HCT116 (cell line): ENCODE results near the gene TNIK.

ENCODE experiments used
- CBX3 ChIP-seq: IDR thresholded peaks from 2 replicates; pipeline ENCODE4 v1.6.1; 2012; ENCODE audit warnings: low read depth
- EZH2 ChIP-seq: fragments of 200-600 bp; sonication (generic); IDR thresholded peaks from 2 replicates; pipeline ENCODE4 v1.6.1; 2017; ENCODE audit warnings: antibody characterized with exemption, mixed run types
- MAX ChIP-seq: IDR thresholded peaks from 2 replicates; pipeline ENCODE4 v1.6.1; 2012
- POLR2A ChIP-seq: IDR thresholded peaks from 2 replicates; pipeline ENCODE4 v1.7.0; 2011; ENCODE audit warnings: borderline replicate concordance; ENCODE audit not compliant: insufficient read depth, insufficient read length; ENCODE audit errors: extremely low read depth
- POLR2AphosphoS5 ChIP-seq: IDR thresholded peaks from 2 replicates; pipeline ENCODE4 v1.6.1; 2011; ENCODE audit warnings: mild to moderate bottlenecking, low read depth, low read length, moderate library complexity
- SIN3A ChIP-seq: IDR thresholded peaks from 2 replicates; pipeline ENCODE4 v1.6.1; 2012; ENCODE audit warnings: low read depth
- TCF7L2 ChIP-seq: IDR thresholded peaks from 2 replicates; pipeline ENCODE4 v1.7.0; 2011; ENCODE audit warnings: borderline replicate concordance, inconsistent platforms; ENCODE audit not compliant: insufficient read depth, insufficient read length; ENCODE audit errors: extremely low read depth
- YY1 ChIP-seq: IDR thresholded peaks from 2 replicates; pipeline ENCODE4 v1.6.1; 2011; ENCODE audit warnings: low read length, low read depth, moderate library complexity, mild to moderate bottlenecking; ENCODE audit not compliant: insufficient replicate concordance; ENCODE audit errors: extremely low read depth
- ZBTB33 ChIP-seq: IDR thresholded peaks from 2 replicates; pipeline ENCODE4 v1.6.1; 2011; ENCODE audit warnings: mild to moderate bottlenecking, low read length, moderate library complexity; ENCODE audit not compliant: insufficient replicate concordance; ENCODE audit errors: extremely low read depth
- ZFX ChIP-seq: fragments of 450-650 bp; IDR thresholded peaks from 2 replicates; pipeline ENCODE4 v1.6.1; 2017
- TF ChIP-seq, protein P1 (sequence below), 3 experiments: fragments of 200-600 bp in 1 of 3; sonication (generic) in 1 of 3; IDR thresholded peaks in 2 of 3; conservative IDR thresholded peaks in 1 of 3; 2 replicates each; pipeline ENCODE4 v1.5.1; 2012 to 2017; ENCODE audit warnings: low read depth in 2 of 3, low read length in 2 of 3, antibody characterized with exemption in 1 of 3, borderline replicate concordance in 1 of 3, control low read depth in 1 of 3, mild to moderate bottlenecking in 1 of 3, mixed read lengths in 1 of 3, mixed run types in 1 of 3, moderate library complexity in 1 of 3; ENCODE audit not compliant: insufficient read depth in 1 of 3

DNA sequence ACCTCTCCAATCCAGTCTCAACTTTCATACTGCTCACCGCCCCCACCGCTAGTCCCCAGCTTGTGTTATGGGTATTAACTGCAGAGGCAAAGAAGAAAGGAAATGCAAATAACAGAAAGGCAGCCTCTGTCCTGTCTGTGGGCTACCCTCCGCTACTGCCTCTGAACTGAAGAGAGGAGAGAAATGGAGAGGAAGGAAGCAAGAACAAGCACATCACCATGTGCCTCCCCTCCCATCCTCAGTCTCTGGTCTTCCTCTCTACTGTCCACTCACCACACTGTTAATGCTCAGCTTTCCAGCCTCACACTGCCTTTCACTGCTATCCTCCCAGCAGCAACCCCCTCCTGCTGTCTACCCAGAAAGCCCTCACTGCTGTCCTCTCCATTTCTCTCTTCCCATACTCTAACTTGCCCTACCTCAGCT lies 294.7 kb downstream of the TNIK start:
- TF ChIP-seq SIN3A (no peak), MAX (no peak), POLR2AphosphoS5 (no peak), CBX3 (no peak), ZBTB33 (no peak), TCF7L2 (no peak), POLR2A (no peak), YY1 (no peak), EZH2 (no peak), ZFX (no peak)
- TF ChIP-seq, protein P1, sequence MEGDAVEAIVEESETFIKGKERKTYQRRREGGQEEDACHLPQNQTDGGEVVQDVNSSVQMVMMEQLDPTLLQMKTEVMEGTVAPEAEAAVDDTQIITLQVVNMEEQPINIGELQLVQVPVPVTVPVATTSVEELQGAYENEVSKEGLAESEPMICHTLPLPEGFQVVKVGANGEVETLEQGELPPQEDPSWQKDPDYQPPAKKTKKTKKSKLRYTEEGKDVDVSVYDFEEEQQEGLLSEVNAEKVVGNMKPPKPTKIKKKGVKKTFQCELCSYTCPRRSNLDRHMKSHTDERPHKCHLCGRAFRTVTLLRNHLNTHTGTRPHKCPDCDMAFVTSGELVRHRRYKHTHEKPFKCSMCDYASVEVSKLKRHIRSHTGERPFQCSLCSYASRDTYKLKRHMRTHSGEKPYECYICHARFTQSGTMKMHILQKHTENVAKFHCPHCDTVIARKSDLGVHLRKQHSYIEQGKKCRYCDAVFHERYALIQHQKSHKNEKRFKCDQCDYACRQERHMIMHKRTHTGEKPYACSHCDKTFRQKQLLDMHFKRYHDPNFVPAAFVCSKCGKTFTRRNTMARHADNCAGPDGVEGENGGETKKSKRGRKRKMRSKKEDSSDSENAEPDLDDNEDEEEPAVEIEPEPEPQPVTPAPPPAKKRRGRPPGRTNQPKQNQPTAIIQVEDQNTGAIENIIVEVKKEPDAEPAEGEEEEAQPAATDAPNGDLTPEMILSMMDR (IDR thresholded peaks at IDR 0.05 in 2 of 3, conservative IDR thresholded peaks at IDR 0.05 in 1 of 3; ENCODE audit: borderline replicate concordance in 1 of 3, insufficient read depth in 1 of 3, low read depth in 2 of 3, low read length in 2 of 3): no peak
